ENCODE data around the gene KIAA0232. TPM values are rescaled to one million over a fixed set of nuclear protein-coding genes. Genes with fewer than 3 reads are reported as not detected.

KIAA0232 gene
- polyA plus RNA-seq, 1 donor from 2014 or later: 57.6 TPM

DNA sequence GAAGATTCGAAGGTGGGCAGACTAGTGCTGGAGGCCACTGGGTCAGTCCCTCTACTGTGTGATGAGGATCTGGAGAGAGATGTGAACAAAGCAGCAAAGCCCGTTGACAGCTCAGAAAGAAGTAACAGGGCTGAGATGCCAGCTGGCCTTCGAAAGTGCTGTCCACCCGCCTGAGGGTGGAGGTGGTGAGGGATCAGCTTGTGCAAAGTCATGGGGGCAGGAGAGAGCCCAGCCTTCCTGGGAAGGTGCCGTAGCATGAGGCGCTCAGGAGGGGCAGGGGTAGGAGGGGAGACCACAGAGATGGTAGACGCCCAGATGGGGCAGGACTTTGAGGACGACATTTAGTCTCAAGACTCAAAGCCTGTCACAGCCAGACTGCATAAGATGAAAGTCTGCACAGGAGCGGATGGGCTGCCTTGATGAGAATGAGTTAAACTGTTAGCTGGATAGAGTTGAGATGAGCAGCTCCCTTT, 146.8 kb downstream of the KIAA0232 start:
- no peaks in the 10 kb centered on the region for H3K9me3 ChIP-seq (ENCODE audit: low read length)
- H3K4me2 ChIP-seq (ENCODE audit: low read length): no peak overlapping the region
- H3K27ac ChIP-seq (ENCODE audit: low read length): no peak overlapping the region
- H3K79me2 ChIP-seq (replicated peaks; ENCODE audit: insufficient read depth, low read length): no peaks in the 10 kb centered on the region
- H3K4me3 ChIP-seq (ENCODE audit: low read length): no peak overlapping the region
- no peaks in the 10 kb centered on the region for H4K20me1 ChIP-seq (ENCODE audit: insufficient read depth)
- H3K9me2 ChIP-seq (ENCODE audit: insufficient read depth, low read length): no peaks in the 10 kb centered on the region
- no peaks in the 10 kb centered on the region for H3F3A ChIP-seq (ENCODE audit: insufficient read depth, low read length, poor library complexity, severe bottlenecking)
- no peak overlapping the region for H2AFZ ChIP-seq (ENCODE audit: low read depth, low read length)
- H3K27me3 ChIP-seq (ENCODE audit: insufficient read depth, low read depth, low read length): no peaks in the 10 kb centered on the region
- H3K9ac ChIP-seq (ENCODE audit: low read length): no peak overlapping the region
- TF ChIP-seq POLR2AphosphoS5 (IDR thresholded peaks at IDR 0.05): no peak
- no peak for TF ChIP-seq MXI1 (conservative IDR thresholded peaks at IDR 0.05; ENCODE audit: poor library complexity, severe bottlenecking)
- TF ChIP-seq SMC3 (conservative IDR thresholded peaks at IDR 0.05; ENCODE audit: poor library complexity): no peak
- no peak for TF ChIP-seq EZH2 (IDR thresholded peaks at IDR 0.05; ENCODE audit: borderline replicate concordance, insufficient read depth, low read length, poor library complexity, severe bottlenecking)
- no peak for TF ChIP-seq RAD21 (conservative IDR thresholded peaks at IDR 0.05)
- H3K36me3 ChIP-seq (ENCODE audit: insufficient read depth, low read length): no peaks in the 10 kb centered on the region

GRCh38 chr4:6929812-6930464, 147.4 kb downstream of the KIAA0232 start:
- Histone ChIP-seq H3K9ac (ENCODE audit: low read length) (no peak overlapping the region), H3K27ac (ENCODE audit: low read length) (no peak overlapping the region), H3F3A (ENCODE audit: insufficient read depth, low read length, poor library complexity, severe bottlenecking) (no peaks in the 10 kb centered on the region), H3K9me2 (ENCODE audit: insufficient read depth, low read length) (no peaks in the 10 kb centered on the region), H3K4me2 (ENCODE audit: low read length) (no peak overlapping the region), H3K27me3 (ENCODE audit: insufficient read depth, low read depth, low read length) (no peaks in the 10 kb centered on the region), H4K20me1 (ENCODE audit: insufficient read depth) (no peaks in the 10 kb centered on the region), H3K9me3 (ENCODE audit: low read length) (no peaks in the 10 kb centered on the region), H3K36me3 (ENCODE audit: insufficient read depth, low read length) (no peaks in the 10 kb centered on the region), H2AFZ (ENCODE audit: low read depth, low read length) (no peak overlapping the region), H3K4me3 (ENCODE audit: low read length) (no peak overlapping the region), H3K79me2 (replicated peaks; ENCODE audit: insufficient read depth, low read length) (no peaks in the 10 kb centered on the region)
- no peak for TF ChIP-seq RAD21 (conservative IDR thresholded peaks at IDR 0.05)
- TF ChIP-seq POLR2AphosphoS5 (IDR thresholded peaks at IDR 0.05): no peak
- no peak for TF ChIP-seq MXI1 (conservative IDR thresholded peaks at IDR 0.05; ENCODE audit: poor library complexity, severe bottlenecking)
- no peak for TF ChIP-seq TAF1 (IDR thresholded peaks at IDR 0.05; ENCODE audit: low read depth)
- no peak for TF ChIP-seq REST (IDR thresholded peaks at IDR 0.05; ENCODE audit: borderline replicate concordance)
- no peak for TF ChIP-seq EP300 (conservative IDR thresholded peaks at IDR 0.05; ENCODE audit: poor library complexity, severe bottlenecking)
- no peak for TF ChIP-seq SMC3 (conservative IDR thresholded peaks at IDR 0.05; ENCODE audit: poor library complexity)
- no peak for TF ChIP-seq EZH2 (IDR thresholded peaks at IDR 0.05; ENCODE audit: borderline replicate concordance, insufficient read depth, low read length, poor library complexity, severe bottlenecking)

DNA sequence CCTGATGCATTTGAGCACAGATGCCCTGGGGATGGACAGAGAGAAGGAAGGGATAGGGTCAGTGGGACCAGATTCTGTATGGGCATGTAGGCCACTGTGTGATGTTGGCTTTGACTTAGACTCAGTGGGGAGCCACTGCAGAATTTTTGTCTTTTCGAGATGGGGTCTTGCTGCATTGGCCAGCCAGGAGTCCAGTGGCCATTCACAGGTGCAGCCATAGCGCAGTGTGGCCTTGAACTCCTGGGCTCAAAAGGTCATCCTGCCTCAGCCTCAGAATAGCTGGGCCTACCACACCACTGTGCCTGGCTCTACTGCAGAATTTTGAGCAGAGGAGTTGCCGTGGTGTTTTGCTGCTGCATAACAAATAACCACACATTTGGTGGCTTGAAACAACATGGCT, 149.9 kb downstream of the KIAA0232 start:
- Histone ChIP-seq H3K9me3 (ENCODE audit: low read length) (no peaks in the 10 kb centered on the region), H3F3A (ENCODE audit: insufficient read depth, low read length, poor library complexity, severe bottlenecking) (no peaks in the 10 kb centered on the region)

More for the DNA sequence above, 149.9 kb downstream of the KIAA0232 start:
- no peaks in the 10 kb centered on the region for H3K27me3 ChIP-seq (ENCODE audit: insufficient read depth, low read depth, low read length)
- no peak overlapping the region for H3K4me2 ChIP-seq (ENCODE audit: low read length)
- no peak overlapping the region for H3K9ac ChIP-seq (ENCODE audit: low read length)
- no peaks in the 10 kb centered on the region for H3K9me2 ChIP-seq (ENCODE audit: insufficient read depth, low read length)
- TF ChIP-seq REST (IDR thresholded peaks at IDR 0.05; ENCODE audit: borderline replicate concordance) (no peak), POLR2AphosphoS5 (IDR thresholded peaks at IDR 0.05) (no peak), EP300 (conservative IDR thresholded peaks at IDR 0.05; ENCODE audit: poor library complexity, severe bottlenecking) (no peak), MXI1 (conservative IDR thresholded peaks at IDR 0.05; ENCODE audit: poor library complexity, severe bottlenecking) (no peak), SMC3 (conservative IDR thresholded peaks at IDR 0.05; ENCODE audit: poor library complexity) (no peak), TAF1 (IDR thresholded peaks at IDR 0.05; ENCODE audit: low read depth) (no peak), RAD21 (conservative IDR thresholded peaks at IDR 0.05) (no peak), EZH2 (IDR thresholded peaks at IDR 0.05; ENCODE audit: borderline replicate concordance, insufficient read depth, low read length, poor library complexity, severe bottlenecking) (no peak)
- TF ChIP-seq, protein P1, sequence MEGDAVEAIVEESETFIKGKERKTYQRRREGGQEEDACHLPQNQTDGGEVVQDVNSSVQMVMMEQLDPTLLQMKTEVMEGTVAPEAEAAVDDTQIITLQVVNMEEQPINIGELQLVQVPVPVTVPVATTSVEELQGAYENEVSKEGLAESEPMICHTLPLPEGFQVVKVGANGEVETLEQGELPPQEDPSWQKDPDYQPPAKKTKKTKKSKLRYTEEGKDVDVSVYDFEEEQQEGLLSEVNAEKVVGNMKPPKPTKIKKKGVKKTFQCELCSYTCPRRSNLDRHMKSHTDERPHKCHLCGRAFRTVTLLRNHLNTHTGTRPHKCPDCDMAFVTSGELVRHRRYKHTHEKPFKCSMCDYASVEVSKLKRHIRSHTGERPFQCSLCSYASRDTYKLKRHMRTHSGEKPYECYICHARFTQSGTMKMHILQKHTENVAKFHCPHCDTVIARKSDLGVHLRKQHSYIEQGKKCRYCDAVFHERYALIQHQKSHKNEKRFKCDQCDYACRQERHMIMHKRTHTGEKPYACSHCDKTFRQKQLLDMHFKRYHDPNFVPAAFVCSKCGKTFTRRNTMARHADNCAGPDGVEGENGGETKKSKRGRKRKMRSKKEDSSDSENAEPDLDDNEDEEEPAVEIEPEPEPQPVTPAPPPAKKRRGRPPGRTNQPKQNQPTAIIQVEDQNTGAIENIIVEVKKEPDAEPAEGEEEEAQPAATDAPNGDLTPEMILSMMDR (IDR thresholded peaks at IDR 0.05; ENCODE audit: poor library complexity, severe bottlenecking): no peak
- H3K36me3 ChIP-seq (ENCODE audit: insufficient read depth, low read length): no peaks in the 10 kb centered on the region
- H2AFZ ChIP-seq (ENCODE audit: low read depth, low read length): no peak overlapping the region
- no peaks in the 10 kb centered on the region for H4K20me1 ChIP-seq (ENCODE audit: insufficient read depth)
- no peak overlapping the region for H3K27ac ChIP-seq (ENCODE audit: low read length)
- no peak overlapping the region for H3K4me3 ChIP-seq (ENCODE audit: low read length)
- H3K79me2 ChIP-seq (replicated peaks; ENCODE audit: insufficient read depth, low read length): no peaks in the 10 kb centered on the region

Measured in neural cell (in vitro differentiated cells).